Measurements from ENCODE around the gene SLC34A1.

DNA sequence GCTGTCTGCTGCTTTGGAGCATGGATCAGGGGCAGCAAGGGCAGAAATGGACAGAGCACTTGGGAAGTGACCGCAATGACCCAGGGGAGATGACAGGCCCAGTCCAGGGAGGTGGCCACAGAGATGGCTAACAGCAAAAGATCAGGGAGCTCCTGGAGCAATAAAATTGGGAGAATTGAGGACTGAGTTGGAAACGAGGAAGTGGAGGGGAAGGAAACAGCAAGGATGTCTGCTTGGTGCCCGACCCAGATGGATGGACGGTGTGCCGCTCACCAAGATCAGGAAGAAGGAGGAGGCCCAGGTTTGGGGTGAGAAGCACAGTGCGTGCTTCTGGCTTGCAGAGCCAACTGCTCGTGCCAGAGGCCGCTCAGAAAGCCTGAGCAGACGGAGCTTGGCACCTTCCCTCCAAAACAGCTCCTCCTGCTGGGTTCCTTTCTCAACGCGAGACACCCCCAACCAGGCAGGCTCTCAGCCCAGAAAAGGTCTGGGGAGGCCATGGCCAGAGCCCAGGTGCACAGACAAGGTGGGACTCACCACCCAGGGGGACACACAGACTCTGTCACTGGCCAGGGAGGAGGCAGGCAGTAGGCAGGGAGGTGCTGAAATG lies 1.7 kb upstream of the SLC34A1 start:
- TF ChIP-seq, protein P1, sequence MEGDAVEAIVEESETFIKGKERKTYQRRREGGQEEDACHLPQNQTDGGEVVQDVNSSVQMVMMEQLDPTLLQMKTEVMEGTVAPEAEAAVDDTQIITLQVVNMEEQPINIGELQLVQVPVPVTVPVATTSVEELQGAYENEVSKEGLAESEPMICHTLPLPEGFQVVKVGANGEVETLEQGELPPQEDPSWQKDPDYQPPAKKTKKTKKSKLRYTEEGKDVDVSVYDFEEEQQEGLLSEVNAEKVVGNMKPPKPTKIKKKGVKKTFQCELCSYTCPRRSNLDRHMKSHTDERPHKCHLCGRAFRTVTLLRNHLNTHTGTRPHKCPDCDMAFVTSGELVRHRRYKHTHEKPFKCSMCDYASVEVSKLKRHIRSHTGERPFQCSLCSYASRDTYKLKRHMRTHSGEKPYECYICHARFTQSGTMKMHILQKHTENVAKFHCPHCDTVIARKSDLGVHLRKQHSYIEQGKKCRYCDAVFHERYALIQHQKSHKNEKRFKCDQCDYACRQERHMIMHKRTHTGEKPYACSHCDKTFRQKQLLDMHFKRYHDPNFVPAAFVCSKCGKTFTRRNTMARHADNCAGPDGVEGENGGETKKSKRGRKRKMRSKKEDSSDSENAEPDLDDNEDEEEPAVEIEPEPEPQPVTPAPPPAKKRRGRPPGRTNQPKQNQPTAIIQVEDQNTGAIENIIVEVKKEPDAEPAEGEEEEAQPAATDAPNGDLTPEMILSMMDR (IDR thresholded peaks at IDR 0.05; ENCODE audit: low read length) = peak; percentile 32
- no peak for TF ChIP-seq EZH2phosphoT487 (IDR thresholded peaks at IDR 0.05; ENCODE audit: low read length)
- TF ChIP-seq EZH2 (optimal IDR thresholded peaks at IDR 0.05; ENCODE audit: low read depth, low read length) = no peak

Measured in MM.1S (cell line).